Gastroesophageal sphincter (tissue), 3 donors: Measurements from ENCODE around the gene CACNB4.

Experiments used
- CTCF ChIP-seq, 4 experiments: fragments of 200-600 bp in 2 of 4; fragments of 450-650 bp in 2 of 4; sonication (generic) in 1 of 4; IDR thresholded peaks; one replicate each; pipeline ENCODE4 v1.5.1; 2017 to 2019; ENCODE audit warnings: antibody characterized with exemption in 4 of 4, mild to moderate bottlenecking in 2 of 4, moderate library complexity in 2 of 4
- POLR2A ChIP-seq, 2 donors: fragments of 450-650 bp; IDR thresholded peaks; one replicate each; pipeline ENCODE4 v1.6.1; 2017; ENCODE audit warnings: antibody characterized with exemption in 2 of 2, mild to moderate bottlenecking in 2 of 2, moderate library complexity in 1 of 2
- POLR2AphosphoS5 ChIP-seq: sonication (generic); formaldehyde crosslinking; IDR thresholded peaks from one replicate; pipeline ENCODE4 v1.6.1; 2017; ENCODE audit warnings: antibody characterized with exemption

GRCh38 chr2:151936626-151937025 lies 162.2 kb downstream of the CACNB4 start:
- no peak for TF ChIP-seq CTCF (IDR thresholded peaks at IDR 0.05)
- TF ChIP-seq POLR2AphosphoS5: no peak
- no peak for TF ChIP-seq POLR2A (IDR thresholded peaks at IDR 0.05)
